RWPE1 (cell line): Measurements from ENCODE around the gene SERPINF2.
A peak's percentile ranks its signal among the peaks of the same experiment; 100 is the strongest.
"Not testable (repeated sequence)": the region's sequence is repeated elsewhere in the genome, so short reads cannot be mapped to it uniquely, and the experiment has no call there.

Experiments used
- CTCF ChIA-PET: fragments of 350-600 bp; sonication (Branson Sonifier 250); formaldehyde crosslinking; extraction: SDS; loops from one replicate; lab custom pipeline; 2021; lab: Yijun Ruan, JAX
- POLR2A ChIA-PET: fragments of 400-600 bp; formaldehyde crosslinking; extraction: SDS; loops from one replicate; lab custom pipeline; 2020; ENCODE audit warnings: antibody characterized with exemption; ENCODE audit not compliant: low non-redundant PET; lab: Yijun Ruan, JAX
- DNase-seq: peaks from one replicate; pipeline ENCODE4 v3.0.0; 2012; ENCODE audit warnings: low spot score
- H3K27ac ChIP-seq: fragments of 450-650 bp; 2 replicates; pipeline ENCODE4 v1.5.1; 2017
- TF ChIP-seq, protein P1 (sequence below): fragments of 450-650 bp; conservative IDR thresholded peaks from 2 replicates; pipeline ENCODE4 v1.5.1; 2017; ENCODE audit warnings: low read depth, mild to moderate bottlenecking

The SERPINF2 gene

GRCh38 chr17:1797323-1797722 is 54.7 kb downstream of the SERPINF2 start:
- POLR2A ChIA-PET, result no interaction called here
- CTCF ChIA-PET, result interaction anchor here (0.5 to 0.9 kb wide), 2 partner anchors 83 to 168 kb away, joined by 3 read pairs; no protein-coding TSS in a partner anchor
- TF ChIP-seq, protein P1, sequence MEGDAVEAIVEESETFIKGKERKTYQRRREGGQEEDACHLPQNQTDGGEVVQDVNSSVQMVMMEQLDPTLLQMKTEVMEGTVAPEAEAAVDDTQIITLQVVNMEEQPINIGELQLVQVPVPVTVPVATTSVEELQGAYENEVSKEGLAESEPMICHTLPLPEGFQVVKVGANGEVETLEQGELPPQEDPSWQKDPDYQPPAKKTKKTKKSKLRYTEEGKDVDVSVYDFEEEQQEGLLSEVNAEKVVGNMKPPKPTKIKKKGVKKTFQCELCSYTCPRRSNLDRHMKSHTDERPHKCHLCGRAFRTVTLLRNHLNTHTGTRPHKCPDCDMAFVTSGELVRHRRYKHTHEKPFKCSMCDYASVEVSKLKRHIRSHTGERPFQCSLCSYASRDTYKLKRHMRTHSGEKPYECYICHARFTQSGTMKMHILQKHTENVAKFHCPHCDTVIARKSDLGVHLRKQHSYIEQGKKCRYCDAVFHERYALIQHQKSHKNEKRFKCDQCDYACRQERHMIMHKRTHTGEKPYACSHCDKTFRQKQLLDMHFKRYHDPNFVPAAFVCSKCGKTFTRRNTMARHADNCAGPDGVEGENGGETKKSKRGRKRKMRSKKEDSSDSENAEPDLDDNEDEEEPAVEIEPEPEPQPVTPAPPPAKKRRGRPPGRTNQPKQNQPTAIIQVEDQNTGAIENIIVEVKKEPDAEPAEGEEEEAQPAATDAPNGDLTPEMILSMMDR, result no peak
- no peak for DNase-seq
- H3K27ac ChIP-seq, result peak overlapping the region; percentile 57

- CTCF ChIA-PET, result interaction anchor here (0.5 to 1.2 kb wide), 2 partner anchors 67 to 168 kb away, joined by 3 to 6 read pairs; no protein-coding TSS in a partner anchor
- POLR2A ChIA-PET, result not testable (repeated sequence)
Observed at GRCh38 chr17:1797846-1798245, 55.2 kb downstream of the SERPINF2 start.

GRCh38 chr17:1800240-1800639 is 57.6 kb downstream of the SERPINF2 start:
- no peak for DNase-seq
- CTCF ChIA-PET, result no interaction called here
- POLR2A ChIA-PET, result no interaction called here
- TF ChIP-seq, protein P1, result no peak
- H3K27ac ChIP-seq, result peak overlapping the region; percentile 22; the same call in 1 of the 2 replicates

More at GRCh38 chr17:1797846-1798245, 55.2 kb downstream of the SERPINF2 start:
- DNase-seq, result not testable (repeated sequence)
- peak overlapping the region; percentile 57 for H3K27ac ChIP-seq

- DNase-seq, result no peak
- ChIA-PET CTCF (no interaction called here), POLR2A (no interaction called here)
- H3K27ac ChIP-seq, result peak overlapping the region; percentile 22; the same call in 1 of the 2 replicates
- TF ChIP-seq, protein P1, result no peak
Observed at GRCh38 chr17:1800712-1801111, 58.0 kb downstream of the SERPINF2 start.

GRCh38 chr17:1802429-1802828 is 59.8 kb downstream of the SERPINF2 start:
- TF ChIP-seq, protein P1, result no peak
- ChIA-PET POLR2A (no interaction called here), CTCF (interaction anchor here (0.6 to 0.7 kb wide), 3 partner anchors 14 to 63 kb away, joined by 3 to 4 read pairs (median 3); no protein-coding TSS in a partner anchor)
- DNase-seq, result no peak
- peak overlapping the region; percentile 12; the same call in 1 of the 2 replicates for H3K27ac ChIP-seq

GRCh38 chr17:1803280-1803679 is 60.6 kb downstream of the SERPINF2 start:
- no peak for DNase-seq
- H3K27ac ChIP-seq, result 0 out of 2 replicates have a peak overlapping the region, but pooled peaks have one; percentile 21
- ChIA-PET POLR2A (no interaction called here), CTCF (interaction anchor here (1.0 kb wide), 1 partner anchor 134 kb away, joined by 3 read pairs; no protein-coding TSS in a partner anchor)
- TF ChIP-seq, protein P1, result no peak
